HG03442 (cell line): ENCODE measurements around the gene FAM216B.

Experiments
- ATAC-seq: cut with Tn5 transposase; IDR thresholded peaks from one replicate; pipeline ENCODE4 v1.9.1; 2021; ENCODE audit warnings: mild to moderate bottlenecking, moderate library complexity; ENCODE audit not compliant: unreplicated experiment

Gene FAM216B

DNA sequence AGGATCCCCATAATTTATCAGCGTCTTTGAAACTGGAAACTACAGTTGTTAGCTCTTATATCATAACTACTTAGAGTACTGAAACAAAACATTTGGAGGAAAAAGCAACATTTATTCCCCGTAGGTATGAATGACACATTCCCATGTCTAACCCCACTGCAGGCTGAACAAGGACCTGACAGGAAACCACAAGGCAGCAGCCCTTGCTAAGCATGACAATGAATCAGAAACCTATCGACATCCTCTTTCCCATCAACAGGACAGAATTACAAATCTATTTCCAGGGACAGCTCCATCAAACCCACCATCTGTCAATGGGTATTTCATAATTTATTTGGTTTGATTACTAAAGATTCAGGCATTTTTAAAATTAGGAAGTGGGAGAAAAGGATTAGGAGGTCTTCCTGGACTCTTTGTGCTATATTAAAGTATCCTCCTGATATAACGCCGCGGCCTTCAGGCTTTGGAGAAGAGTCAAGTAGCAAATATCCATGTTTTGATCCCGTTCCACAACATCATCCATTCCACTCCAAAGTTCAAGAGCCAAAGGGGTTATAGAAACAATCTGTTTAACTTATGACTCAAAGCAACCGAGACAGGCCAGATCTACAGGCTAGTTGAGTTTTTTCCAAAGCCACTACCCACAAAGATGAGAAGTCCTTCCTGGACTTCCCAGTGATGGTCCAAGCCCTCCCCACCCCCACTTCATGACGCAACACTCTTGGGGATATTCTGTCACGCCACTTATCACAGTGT, 51.1 kb downstream of the FAM216B start:
- ATAC-seq: no peak

DNA sequence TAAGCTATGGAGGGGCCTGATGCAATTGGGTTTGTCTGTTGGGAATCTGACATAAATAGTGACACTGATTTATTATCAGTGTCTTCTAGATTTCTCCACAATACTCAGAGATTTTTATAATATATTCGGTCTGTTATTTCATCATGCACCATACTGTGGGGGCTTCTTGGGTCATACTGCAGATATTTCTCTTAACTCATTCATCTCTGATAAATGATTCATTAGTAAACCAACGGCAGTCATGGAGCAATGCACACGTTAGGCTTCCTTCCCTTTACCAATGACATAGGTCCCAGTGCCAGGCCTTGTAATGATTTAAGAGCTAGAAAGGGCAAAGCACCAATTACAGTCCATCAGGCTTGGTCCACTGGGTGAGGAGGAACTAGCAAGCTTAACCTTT, 53.6 kb downstream of the FAM216B start:
- no peak for ATAC-seq

DNA sequence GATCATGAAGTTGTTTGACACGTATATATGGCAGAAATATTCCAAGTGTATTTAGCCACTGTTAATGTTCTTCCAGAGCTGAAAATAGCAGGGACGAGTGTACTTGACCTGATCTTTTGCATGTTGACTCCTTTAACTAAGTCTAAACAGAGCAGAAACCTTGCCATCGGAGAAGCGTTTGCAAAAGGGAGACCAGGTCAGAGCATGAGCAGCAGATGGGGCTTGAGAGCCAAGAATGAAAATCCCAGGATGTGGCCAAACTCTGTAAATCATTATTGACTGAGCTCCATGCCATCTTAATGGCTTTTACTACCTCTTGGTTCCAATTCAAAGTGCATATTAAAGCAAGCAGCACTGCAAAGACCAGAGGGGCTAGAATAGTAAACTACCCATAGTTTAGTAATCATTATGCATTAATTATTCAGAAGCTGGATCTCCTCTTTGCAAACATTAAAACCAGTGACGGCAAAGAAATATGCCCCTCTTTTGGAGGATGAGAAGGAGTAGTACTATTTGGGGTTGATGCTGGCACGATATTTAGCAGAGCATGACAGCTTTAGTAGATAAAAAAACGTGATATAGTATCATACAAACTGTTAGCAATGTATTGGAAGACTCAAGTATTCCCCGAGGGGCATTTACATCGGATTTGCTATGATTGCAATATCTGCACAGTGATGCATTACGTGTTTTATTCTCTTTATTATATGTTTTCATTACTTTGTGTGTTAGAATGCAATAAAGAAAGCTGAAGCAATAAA, 55.7 kb downstream of the FAM216B start:
- ATAC-seq: no peak
